OCI-M2 (cell line): Measurements from ENCODE around the gene TOR1AIP2.
"Not testable (repeated sequence)": the region's sequence is repeated elsewhere in the genome, so short reads cannot be mapped to it uniquely, and the experiment has no call there.

Source experiments
- DNase-seq: peaks from one replicate; lab custom pipeline; 2025; ENCODE audit not compliant: unreplicated experiment; lab: John Stamatoyannopoulos, UW

Gene TOR1AIP2

GRCh38 chr1:179875596-179876299, 1.9 kb downstream of the TOR1AIP2 start:
- DNase-seq: no peak

DNA sequence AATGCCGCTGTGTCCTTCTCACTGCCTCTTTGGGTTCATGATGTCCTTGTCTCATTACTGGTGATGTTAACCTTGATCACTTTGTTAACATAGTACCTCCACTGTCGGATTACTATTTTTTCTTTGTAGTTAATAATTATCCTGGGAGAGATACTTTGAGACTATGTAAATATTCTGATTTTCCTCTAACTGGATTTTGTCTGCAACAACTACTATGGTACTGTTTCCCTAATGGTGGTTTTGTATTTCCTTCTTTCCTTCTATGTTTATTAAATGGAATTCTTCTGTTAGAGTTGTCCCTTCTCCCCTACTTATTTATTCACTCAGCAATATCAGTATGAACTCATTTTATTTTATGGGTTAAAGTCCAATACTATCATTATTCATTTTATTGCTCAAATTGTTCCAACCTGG, 4.2 kb downstream of the TOR1AIP2 start:
- DNase-seq: no peak

GRCh38 chr1:179872558-179872957, 5.0 kb downstream of the TOR1AIP2 start:
- DNase-seq: no peak

DNA sequence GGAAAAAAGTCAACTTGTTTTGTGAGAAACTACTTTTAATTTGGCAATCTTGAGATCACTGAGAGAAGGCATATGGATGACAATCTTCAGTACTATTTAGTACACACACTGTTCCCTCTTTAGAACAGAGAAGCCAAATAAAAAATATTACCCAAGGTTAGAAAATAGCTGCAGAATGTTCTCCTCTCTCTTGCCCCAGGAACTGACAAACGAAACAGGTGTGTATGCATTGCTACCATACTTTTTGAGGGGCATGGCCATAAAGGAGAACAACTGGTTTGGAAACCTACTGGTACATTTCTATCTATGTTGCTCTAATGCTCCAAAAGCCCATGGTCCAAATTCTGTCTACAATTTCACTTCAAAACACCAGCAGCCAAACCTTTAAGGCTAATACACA, 5.7 kb downstream of the TOR1AIP2 start:
- DNase-seq: no peak

GRCh38 chr1:179870870-179871269, 6.7 kb downstream of the TOR1AIP2 start:
- DNase-seq: no peak

DNA sequence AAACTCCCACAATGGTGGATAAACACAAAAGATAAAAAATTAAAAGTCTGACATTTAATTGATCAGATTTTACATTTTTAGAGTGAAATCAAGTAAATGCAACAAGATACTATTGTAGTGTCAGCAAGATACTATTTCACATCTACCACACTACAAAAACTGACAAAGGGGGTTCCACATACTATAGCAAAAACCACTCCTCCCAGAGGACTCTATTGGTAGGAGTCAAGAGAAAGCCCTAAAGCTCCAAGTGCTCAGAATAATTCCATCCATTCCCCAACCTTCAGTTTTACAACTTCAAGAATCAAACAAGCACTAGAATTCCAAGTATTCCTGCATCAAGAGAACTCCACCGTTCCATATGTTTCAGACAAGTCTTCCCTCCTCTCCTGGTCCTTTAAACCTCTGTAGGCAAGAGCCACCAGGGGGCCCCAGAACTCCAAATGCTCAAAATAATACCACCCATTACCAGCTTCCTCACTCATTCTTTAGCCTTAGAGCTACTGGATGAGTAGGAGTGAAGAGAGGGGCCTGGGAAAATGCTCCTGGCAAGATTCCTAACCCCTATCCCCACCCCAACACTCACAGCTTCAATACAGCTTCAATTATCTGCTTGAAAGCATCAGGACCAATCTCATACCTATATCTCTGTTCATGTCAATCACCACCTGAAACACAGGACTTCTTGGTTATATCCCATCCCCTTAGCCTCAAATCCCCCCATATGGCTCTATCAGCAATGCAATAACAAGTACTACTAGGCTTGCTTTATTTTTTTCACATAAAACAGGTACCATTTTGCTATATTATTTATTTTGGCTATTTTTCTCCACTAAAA, 9.9 kb downstream of the TOR1AIP2 start:
- DNase-seq: no peak

- no peak for DNase-seq
Measured at GRCh38 chr1:179866616-179867015, 11.0 kb downstream of the TOR1AIP2 start.

DNA sequence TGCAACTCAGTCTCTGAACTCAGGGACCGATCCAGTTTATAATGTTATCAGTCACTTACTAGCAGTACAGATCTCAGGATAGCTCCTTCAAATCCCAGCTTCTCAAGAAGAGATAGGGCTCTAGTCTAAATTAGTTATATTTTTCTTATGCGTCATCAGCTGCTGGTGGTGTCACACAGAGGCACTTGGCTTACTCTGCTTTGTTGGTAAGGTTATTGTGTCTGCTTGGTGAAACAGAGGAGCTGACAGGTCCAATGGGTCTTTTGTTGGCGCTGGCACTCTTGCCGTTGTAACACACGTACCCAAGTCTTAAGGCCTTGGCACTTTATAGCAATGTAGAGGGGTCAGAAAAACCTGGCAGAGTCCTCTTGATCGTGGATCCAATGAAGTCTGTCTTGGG, 12.2 kb downstream of the TOR1AIP2 start:
- no peak for DNase-seq

DNA sequence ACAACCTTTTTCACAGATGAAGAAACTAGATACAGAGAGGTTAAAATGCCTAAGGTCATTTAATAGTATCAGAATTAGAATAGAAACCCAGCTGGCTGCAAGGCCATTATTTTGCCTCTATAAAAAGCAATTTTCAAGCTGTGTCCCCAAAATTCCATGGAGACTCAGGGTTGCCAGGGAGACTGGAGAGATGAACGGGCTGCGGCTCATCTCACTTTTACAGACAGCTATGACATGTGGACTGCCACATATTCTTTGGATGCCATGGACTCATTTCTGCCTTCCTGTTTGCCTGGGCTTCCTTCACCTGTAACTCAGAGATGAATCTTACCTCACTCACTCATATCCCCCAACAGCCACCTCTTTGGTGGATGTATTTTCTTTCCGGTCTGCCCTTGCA, 17.0 kb downstream of the TOR1AIP2 start:
- DNase-seq: no peak

DNA sequence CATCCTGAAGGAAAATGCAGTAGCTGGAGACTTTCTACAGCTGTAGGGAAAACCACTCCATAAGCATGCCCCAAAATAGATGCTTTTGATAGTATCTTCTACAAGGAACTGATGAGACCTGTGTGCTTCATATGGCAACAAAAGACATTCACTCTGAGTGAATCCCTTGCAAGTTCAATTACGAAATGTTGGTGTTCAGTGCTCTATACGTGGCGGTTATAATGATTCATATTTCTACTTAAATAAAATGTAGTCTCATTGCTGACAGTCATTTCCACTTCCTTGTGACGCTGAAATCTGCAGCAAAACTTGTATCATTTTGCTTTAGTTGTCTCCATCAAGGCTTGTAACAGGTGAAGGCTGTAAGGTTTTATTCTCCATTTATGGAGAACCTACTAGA, 20.6 kb downstream of the TOR1AIP2 start:
- DNase-seq: no peak

GRCh38 chr1:179856296-179856695, 21.3 kb downstream of the TOR1AIP2 start:
- no peak for DNase-seq

DNA sequence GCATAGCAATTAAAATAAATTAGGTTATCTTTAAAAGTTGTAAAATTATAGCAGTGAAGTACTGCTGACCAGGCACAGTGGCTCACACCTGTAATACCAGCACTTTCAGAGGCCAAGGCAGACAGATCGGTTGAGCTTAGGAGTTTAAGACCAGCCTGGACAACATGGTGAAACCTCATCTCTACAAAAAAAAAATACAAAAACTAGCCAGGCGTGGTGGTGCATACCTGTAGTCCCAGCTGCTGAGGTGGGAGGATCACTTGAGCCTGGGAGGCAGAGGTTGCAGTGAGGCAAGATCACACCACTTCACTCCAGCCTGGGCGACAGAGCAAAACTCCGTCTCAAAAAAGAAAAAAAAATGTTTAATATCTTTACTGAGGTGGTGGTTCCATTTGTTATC, 21.8 kb downstream of the TOR1AIP2 start:
- DNase-seq: not testable (repeated sequence)

DNA sequence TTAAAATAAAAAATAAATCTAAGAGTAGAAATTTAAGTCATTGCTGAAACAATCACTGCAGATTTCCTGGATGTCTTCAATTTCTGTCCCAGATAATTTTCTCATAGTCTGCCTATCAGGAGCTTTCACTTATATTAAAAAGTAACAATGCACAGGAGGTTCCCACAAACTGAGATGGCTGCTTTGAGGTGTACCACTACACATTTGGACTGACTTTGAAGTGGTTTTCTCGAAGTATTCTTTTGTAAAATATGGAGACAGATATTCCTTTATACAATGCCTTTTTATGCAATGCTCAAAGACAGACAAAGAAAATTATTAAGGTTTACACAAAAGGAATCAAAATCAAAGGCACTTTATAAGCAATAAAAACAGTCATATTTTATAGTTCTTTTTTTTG, 24.5 kb downstream of the TOR1AIP2 start:
- DNase-seq: no peak

DNA sequence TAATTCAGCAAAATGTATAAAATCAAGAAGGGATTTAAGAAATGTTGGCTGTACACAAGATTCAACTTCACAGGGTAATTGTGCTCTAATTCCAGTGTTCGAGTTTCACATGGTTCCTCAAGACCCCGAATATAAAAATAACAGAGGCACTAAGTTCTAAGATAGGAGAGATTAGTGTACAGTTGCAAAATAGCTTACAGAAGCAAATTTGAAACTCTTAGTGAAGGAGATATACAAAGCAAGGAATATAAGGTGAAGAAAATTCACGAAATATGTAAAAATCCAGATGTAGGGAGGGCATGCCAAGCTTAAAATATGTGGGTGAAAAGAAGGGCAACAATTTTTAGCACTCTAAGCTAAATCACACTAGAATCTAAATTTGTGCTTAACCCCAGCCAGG, 29.4 kb downstream of the TOR1AIP2 start:
- DNase-seq: no peak

DNA sequence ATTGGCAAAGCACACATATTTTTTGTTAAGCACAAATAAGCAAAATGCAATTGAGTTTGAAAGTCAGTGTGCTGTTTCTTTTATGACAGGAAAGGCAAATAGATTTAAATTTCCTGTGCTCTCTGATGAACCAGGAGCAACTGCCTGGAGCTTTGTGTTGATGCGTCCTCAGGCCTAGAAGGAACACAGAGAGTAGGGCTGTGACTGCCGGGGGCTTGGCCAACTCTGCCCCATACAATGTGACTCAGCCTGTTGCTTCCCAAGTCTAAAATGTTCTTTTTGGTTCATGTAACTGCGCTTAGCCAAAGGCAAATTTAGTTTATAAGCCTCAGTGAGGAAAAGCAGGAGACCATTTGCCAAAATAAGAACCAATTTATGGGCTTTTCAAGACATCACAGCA, 37.5 kb downstream of the TOR1AIP2 start:
- no peak for DNase-seq

GRCh38 chr1:179836686-179837445, 40.7 kb downstream of the TOR1AIP2 start:
- not testable (repeated sequence) for DNase-seq

DNA sequence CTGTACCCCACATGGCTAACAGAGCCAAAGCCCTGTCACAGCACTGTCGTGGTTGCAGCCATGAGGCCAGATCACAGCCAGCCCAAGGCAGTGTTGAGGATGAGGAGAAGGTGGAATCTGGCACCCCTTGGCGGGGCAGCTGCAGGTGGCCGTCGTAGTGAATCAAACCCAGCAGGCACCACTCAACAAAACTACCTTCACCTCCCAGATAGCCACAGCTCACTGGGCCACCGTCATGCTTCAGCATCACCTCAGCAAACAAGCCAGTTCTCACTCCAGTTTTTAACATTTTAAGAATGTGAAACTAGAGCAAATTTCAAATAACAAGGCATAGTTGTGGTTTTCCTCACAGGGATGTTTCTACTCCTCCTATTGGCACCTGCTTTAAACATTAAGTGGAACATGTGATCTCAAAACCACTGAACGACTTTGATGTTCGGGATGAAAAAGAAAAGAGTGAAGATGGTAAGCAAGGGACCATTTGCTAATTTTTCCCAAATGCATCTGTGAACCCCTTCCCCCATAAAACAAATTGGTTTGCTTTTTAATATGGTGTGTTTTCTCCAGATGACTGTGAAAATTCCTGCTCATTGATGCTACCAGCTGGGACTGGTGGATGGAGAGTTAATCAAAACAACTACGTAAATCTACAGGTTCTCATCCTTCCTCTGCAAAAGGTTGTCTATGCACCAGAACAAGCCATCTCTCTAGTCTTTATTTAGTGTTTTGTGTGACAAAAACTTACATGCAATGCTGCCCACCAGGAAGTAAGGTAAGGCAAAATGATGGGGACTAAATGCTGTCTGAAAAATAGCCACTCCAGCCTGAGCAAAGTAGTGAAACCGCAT, 45.5 kb downstream of the TOR1AIP2 start:
- no peak for DNase-seq

DNA sequence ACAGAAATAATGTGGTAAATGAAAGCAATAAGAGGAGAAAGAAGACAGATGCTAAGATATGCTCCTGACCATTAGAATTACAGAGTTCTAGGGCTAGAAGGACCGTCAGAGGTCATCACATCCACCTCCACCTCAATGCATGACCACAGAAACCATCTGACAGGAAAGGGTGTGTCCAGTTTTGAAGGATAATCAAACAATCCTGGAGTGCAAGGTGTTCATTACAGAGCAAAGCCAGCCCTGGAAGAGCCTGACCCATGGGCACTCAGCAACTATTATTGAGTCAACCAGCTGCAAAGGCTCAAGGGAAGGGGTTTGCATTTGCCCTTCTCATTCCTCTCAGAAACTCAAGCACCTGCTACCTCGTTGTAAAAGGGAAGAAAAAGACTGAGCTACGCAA, 46.4 kb downstream of the TOR1AIP2 start:
- no peak for DNase-seq

GRCh38 chr1:179828554-179829110, 49.0 kb downstream of the TOR1AIP2 start:
- no peak for DNase-seq

GRCh38 chr1:179826626-179827280, 50.9 kb downstream of the TOR1AIP2 start:
- no peak for DNase-seq
